Tibial nerve (tissue), 4 donors: ENCODE results near the gene ITIH6. TPM values are rescaled to one million over a fixed set of nuclear protein-coding genes. Genes with fewer than 3 reads are reported as not detected.

Experiments
- DNase-seq, 2 donors: peaks; one replicate each; pipeline ENCODE4 v3.0.0-alpha.2; 2019; ENCODE audit warnings: low spot score in 2 of 2
- H3K27ac ChIP-seq, 4 donors: fragments of 200-600 bp; sonication (generic) in 3 of 4; one replicate each; pipeline ENCODE4 v1.5.1; 2017 to 2019; ENCODE audit warnings: mild to moderate bottlenecking in 1 of 4
- H3K27me3 ChIP-seq, 2 donors: fragments of 200-600 bp; sonication (generic) in 1 of 2; one replicate each; pipeline versions ENCODE4 v1.5.1 to v1.6.0; 2017 to 2019
- H3K36me3 ChIP-seq, 3 donors: fragments of 200-600 bp; sonication (generic); one replicate each; pipeline ENCODE4 v1.5.1; 2018 to 2019
- H3K4me1 ChIP-seq, 4 donors: fragments of 200-600 bp; sonication (generic) in 3 of 4; one replicate each; pipeline ENCODE4 v1.5.1; 2017 to 2019
- H3K4me3 ChIP-seq, 4 donors: fragments of 200-600 bp; sonication (generic) in 3 of 4; one replicate each; pipeline ENCODE4 v1.5.1; 2017 to 2019; ENCODE audit warnings: mild to moderate bottlenecking in 1 of 4, moderate library complexity in 1 of 4
- H3K9me3 ChIP-seq, 4 donors: fragments of 200-600 bp; sonication (generic) in 3 of 4; one replicate each; pipeline ENCODE4 v1.5.1; 2017 to 2019
- EP300 ChIP-seq, 2 donors: sonication (generic); formaldehyde crosslinking; IDR thresholded peaks; one replicate each; pipeline ENCODE4 v1.6.1; 2017; ENCODE audit warnings: antibody characterized with exemption in 2 of 2, mild to moderate bottlenecking in 1 of 2
- POLR2A ChIP-seq, 2 donors: fragments of 450-650 bp; IDR thresholded peaks; one replicate each; pipeline ENCODE4 v1.6.1; 2017; ENCODE audit warnings: antibody characterized with exemption in 2 of 2, mild to moderate bottlenecking in 2 of 2, moderate library complexity in 2 of 2
- WGBS, 2 donors: methylation state at CpG; one replicate each; pipeline ENCODE4 v1.1.5; 2018; 5-methylcytosine and 5-hydroxymethylcytosine counted together
- total RNA-seq, 4 donors: library from RNA; depleted of rRNA; stranded (reverse); fragments of >200 nt; gene quantifications; one replicate each; pipeline ENCODE4 v1.1.0, GENCODE V29; 2016
- TF ChIP-seq, protein P1 (sequence below), 5 experiments: fragments of 200-600 bp in 3 of 5; fragments of 450-650 bp in 2 of 5; sonication (generic) in 3 of 5; IDR thresholded peaks; one replicate each; pipeline ENCODE4 v1.5.1; 2016 to 2019; ENCODE audit warnings: antibody characterized with exemption in 5 of 5, mild to moderate bottlenecking in 3 of 5, moderate library complexity in 2 of 5

The ITIH6 gene
- total RNA-seq, 4 donors from 2014 or later, result not detected

DNA sequence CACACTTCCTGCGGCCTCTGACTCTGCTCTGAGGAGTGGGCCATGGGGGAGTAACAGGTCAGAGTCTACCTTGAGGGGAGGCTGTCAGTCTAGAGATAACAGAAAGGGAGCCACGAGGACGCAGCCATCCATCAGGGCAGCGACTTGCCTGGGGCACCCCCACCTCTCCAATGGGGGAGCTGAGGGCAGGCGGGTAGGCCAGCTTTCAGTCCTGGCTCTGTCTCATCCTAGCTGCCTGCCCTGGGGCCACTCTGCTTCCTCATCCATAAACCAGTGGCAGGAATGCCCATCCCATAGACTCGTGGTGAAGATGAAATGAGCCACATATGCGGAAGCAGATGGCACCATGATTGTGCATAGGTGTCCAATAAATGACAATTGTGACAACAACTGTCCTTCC, 22.7 kb upstream of the ITIH6 start:
- no peak overlapping the region for H3K27ac ChIP-seq
- no peaks in the 10 kb centered on the region for H3K27me3 ChIP-seq
- H3K36me3 ChIP-seq, result peaks cover 0 to 9% (median 0%) of the 10 kb centered on the region in 3 donors
- 78 to 90% methylated on average over 2 to 5 of the region's 7 CpGs for WGBS, 2 donors
- no peaks in the 10 kb centered on the region for H3K4me1 ChIP-seq
- TF ChIP-seq, protein P1, sequence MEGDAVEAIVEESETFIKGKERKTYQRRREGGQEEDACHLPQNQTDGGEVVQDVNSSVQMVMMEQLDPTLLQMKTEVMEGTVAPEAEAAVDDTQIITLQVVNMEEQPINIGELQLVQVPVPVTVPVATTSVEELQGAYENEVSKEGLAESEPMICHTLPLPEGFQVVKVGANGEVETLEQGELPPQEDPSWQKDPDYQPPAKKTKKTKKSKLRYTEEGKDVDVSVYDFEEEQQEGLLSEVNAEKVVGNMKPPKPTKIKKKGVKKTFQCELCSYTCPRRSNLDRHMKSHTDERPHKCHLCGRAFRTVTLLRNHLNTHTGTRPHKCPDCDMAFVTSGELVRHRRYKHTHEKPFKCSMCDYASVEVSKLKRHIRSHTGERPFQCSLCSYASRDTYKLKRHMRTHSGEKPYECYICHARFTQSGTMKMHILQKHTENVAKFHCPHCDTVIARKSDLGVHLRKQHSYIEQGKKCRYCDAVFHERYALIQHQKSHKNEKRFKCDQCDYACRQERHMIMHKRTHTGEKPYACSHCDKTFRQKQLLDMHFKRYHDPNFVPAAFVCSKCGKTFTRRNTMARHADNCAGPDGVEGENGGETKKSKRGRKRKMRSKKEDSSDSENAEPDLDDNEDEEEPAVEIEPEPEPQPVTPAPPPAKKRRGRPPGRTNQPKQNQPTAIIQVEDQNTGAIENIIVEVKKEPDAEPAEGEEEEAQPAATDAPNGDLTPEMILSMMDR (IDR thresholded peaks at IDR 0.05), result no peak
- no peak for TF ChIP-seq POLR2A (IDR thresholded peaks at IDR 0.05)
- no peak for TF ChIP-seq EP300 (IDR thresholded peaks at IDR 0.05)
- no peak for DNase-seq
- H3K4me3 ChIP-seq, result no peak overlapping the region
- no peaks in the 10 kb centered on the region for H3K9me3 ChIP-seq

DNA sequence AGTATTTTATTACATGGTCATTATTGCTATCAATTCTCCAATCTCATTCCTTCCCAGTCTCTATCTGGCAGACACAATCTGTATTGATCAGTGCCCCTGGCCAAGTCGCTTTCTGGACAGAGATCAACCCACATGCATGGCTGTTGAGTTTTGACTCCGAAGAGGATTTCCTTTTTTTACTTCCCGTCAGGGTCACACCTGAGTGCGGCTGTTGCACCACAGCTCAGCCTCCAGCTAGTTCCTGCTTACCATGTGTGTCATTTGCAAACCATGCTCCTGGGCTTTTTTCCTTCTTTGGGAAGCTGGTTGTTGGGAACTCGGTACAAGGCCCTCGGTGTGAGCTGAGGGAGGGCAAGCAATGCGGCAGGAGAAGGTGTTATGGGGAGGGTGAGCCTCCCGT, 21.1 kb upstream of the ITIH6 start:
- no peak for DNase-seq
- Histone ChIP-seq H3K27me3 (no peaks in the 10 kb centered on the region), H3K4me3 (no peak overlapping the region), H3K27ac (no peak overlapping the region), H3K36me3 (peaks cover 0 to 24% (median 0%) of the 10 kb centered on the region in 3 donors), H3K9me3 (no peaks in the 10 kb centered on the region), H3K4me1 (no peaks in the 10 kb centered on the region)
- 67 to 77% methylated on average over 3 to 8 of the region's 8 CpGs for WGBS, 2 donors
- TF ChIP-seq POLR2A (IDR thresholded peaks at IDR 0.05) (no peak), EP300 (IDR thresholded peaks at IDR 0.05) (no peak)
- TF ChIP-seq, protein P1 (IDR thresholded peaks at IDR 0.05), result no peak

DNA sequence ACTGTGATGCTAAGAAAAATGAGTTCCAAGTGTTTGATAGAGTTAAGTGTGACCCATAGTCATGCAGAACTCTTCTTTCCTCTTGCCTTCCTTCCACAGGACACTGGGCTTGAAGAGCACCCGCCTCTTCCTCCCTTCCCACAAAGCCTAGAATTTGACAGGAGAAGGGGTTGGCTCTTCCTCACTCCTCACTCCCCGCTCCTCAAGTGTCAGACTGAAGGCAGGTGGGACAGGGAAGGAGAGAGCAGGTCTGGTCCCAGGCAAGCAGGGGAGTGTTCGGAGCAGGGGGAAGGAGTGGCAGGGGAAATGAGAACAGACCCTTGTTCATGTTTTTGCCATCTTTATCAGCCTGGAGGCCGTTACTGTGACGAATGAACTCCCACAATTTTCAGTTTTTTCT, 20.2 kb upstream of the ITIH6 start:
- H3K27me3 ChIP-seq, result no peaks in the 10 kb centered on the region
- WGBS, 2 donors, result 49 to 57% methylated on average over 5 of the region's 5 CpGs
- TF ChIP-seq EP300 (IDR thresholded peaks at IDR 0.05), result no peak
- no peak for TF ChIP-seq POLR2A (IDR thresholded peaks at IDR 0.05)
- TF ChIP-seq, protein P1 (IDR thresholded peaks at IDR 0.05), result no peak
- no peak for DNase-seq
- H3K9me3 ChIP-seq, result no peaks in the 10 kb centered on the region
- no peak overlapping the region for H3K27ac ChIP-seq
- peaks cover 0 to 34% (median 0%) of the 10 kb centered on the region in 3 donors for H3K36me3 ChIP-seq
- H3K4me3 ChIP-seq, result no peak overlapping the region
- H3K4me1 ChIP-seq, result no peaks in the 10 kb centered on the region

DNA sequence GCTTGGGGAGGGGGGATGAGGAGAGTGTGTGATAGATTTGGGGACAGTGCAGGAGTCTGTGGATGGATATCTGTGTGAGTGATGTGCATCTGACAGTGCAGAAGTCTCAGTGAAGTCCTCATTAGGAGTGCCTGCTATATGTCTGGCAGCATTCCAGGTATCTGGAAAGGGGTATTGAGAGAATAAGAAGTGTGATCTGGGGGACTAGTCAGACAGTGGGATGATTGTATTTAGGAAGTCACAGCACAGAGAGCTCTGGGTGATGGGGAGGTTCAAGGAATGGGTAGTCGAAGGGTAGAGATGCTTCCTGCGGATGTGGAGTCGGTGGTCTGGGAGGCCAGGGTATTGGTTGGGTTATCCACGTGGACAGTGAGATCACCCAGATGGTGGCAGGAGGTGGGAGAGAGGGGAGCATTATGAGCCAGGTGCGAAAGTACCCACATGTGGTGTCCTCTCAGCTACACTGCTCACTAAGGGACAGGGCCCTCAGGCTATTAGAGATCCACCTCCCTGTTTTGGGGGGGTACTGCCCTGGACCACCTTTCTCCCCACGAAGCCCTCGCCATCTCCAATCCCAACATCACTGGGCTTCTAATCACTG, 19.3 kb upstream of the ITIH6 start:
- Histone ChIP-seq H3K27me3 (no peaks in the 10 kb centered on the region), H3K4me3 (no peak overlapping the region), H3K36me3 (peaks cover 0 to 43% (median 0%) of the 10 kb centered on the region in 3 donors), H3K9me3 (no peaks in the 10 kb centered on the region), H3K4me1 (no peaks in the 10 kb centered on the region), H3K27ac (no peak overlapping the region)
- TF ChIP-seq POLR2A (IDR thresholded peaks at IDR 0.05), result no peak
- TF ChIP-seq, protein P1 (IDR thresholded peaks at IDR 0.05), result no peak
- TF ChIP-seq EP300 (IDR thresholded peaks at IDR 0.05), result no peak
- no peak for DNase-seq
- 67 to 78% methylated on average over 7 of the region's 7 CpGs for WGBS, 2 donors

DNA sequence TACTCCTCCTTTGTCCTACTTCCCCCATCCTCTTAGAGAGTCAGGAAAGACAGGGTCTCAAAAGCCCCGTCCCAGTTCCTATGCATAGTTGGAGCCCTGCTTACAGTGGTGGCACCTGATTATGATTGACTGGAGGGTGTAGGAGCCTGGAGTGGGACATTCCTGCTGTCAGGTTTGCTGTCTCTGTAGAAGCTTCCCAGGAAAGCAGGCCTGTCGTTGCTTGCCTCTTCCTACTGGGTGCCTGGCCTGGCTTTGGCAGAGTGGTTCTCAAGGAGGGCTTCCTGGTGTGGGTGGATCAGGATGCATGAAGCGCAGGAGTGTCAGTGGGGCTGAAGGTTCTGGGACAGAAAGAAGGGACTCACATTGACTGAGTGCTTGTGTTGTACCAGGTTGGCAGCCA, 14.3 kb upstream of the ITIH6 start:
- no peak for DNase-seq
- Histone ChIP-seq H3K27ac (no peak overlapping the region), H3K4me3 (no peak overlapping the region), H3K27me3 (no peaks in the 10 kb centered on the region), H3K4me1 (peaks cover 0 to 26% (median 6%) of the 10 kb centered on the region in 4 donors), H3K9me3 (no peaks in the 10 kb centered on the region), H3K36me3 (peaks cover 0 to 62% (median 0%) of the 10 kb centered on the region in 3 donors)
- TF ChIP-seq EP300 (IDR thresholded peaks at IDR 0.05) (no peak), POLR2A (IDR thresholded peaks at IDR 0.05) (no peak)
- TF ChIP-seq, protein P1 (IDR thresholded peaks at IDR 0.05), result no peak
- WGBS, 2 donors, result 70% methylated on average over 3 of the region's 3 CpGs
